ENCODE results near the gene MBTPS1. TPM values are rescaled to one million over a fixed set of nuclear protein-coding genes. Genes with fewer than 3 reads are reported as not detected.

MBTPS1 gene
- total and polyA plus RNA-seq, 2 experiments from 2014 or later, result 18.1 to 49.3 TPM

DNA sequence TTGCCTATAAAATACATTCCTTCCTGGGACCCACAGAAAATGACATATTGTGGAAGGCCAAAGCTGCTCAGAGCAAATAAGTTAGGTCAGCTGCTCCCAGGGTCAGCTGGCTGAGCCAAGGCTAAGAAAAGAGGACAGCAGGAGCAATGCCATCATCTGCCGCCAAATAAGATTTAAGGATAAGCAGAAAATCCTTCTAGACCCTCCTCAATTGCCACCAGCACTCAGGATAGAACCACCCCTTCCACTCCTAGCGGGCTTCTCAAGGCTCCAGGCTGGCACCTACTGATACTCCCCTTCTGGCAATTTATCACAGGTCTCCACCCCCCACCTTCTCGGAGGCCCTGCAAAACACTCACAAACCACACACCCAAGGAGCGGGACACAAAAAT is 22.9 kb downstream of the MBTPS1 start (continued):
- TF ChIP-seq, protein P1, sequence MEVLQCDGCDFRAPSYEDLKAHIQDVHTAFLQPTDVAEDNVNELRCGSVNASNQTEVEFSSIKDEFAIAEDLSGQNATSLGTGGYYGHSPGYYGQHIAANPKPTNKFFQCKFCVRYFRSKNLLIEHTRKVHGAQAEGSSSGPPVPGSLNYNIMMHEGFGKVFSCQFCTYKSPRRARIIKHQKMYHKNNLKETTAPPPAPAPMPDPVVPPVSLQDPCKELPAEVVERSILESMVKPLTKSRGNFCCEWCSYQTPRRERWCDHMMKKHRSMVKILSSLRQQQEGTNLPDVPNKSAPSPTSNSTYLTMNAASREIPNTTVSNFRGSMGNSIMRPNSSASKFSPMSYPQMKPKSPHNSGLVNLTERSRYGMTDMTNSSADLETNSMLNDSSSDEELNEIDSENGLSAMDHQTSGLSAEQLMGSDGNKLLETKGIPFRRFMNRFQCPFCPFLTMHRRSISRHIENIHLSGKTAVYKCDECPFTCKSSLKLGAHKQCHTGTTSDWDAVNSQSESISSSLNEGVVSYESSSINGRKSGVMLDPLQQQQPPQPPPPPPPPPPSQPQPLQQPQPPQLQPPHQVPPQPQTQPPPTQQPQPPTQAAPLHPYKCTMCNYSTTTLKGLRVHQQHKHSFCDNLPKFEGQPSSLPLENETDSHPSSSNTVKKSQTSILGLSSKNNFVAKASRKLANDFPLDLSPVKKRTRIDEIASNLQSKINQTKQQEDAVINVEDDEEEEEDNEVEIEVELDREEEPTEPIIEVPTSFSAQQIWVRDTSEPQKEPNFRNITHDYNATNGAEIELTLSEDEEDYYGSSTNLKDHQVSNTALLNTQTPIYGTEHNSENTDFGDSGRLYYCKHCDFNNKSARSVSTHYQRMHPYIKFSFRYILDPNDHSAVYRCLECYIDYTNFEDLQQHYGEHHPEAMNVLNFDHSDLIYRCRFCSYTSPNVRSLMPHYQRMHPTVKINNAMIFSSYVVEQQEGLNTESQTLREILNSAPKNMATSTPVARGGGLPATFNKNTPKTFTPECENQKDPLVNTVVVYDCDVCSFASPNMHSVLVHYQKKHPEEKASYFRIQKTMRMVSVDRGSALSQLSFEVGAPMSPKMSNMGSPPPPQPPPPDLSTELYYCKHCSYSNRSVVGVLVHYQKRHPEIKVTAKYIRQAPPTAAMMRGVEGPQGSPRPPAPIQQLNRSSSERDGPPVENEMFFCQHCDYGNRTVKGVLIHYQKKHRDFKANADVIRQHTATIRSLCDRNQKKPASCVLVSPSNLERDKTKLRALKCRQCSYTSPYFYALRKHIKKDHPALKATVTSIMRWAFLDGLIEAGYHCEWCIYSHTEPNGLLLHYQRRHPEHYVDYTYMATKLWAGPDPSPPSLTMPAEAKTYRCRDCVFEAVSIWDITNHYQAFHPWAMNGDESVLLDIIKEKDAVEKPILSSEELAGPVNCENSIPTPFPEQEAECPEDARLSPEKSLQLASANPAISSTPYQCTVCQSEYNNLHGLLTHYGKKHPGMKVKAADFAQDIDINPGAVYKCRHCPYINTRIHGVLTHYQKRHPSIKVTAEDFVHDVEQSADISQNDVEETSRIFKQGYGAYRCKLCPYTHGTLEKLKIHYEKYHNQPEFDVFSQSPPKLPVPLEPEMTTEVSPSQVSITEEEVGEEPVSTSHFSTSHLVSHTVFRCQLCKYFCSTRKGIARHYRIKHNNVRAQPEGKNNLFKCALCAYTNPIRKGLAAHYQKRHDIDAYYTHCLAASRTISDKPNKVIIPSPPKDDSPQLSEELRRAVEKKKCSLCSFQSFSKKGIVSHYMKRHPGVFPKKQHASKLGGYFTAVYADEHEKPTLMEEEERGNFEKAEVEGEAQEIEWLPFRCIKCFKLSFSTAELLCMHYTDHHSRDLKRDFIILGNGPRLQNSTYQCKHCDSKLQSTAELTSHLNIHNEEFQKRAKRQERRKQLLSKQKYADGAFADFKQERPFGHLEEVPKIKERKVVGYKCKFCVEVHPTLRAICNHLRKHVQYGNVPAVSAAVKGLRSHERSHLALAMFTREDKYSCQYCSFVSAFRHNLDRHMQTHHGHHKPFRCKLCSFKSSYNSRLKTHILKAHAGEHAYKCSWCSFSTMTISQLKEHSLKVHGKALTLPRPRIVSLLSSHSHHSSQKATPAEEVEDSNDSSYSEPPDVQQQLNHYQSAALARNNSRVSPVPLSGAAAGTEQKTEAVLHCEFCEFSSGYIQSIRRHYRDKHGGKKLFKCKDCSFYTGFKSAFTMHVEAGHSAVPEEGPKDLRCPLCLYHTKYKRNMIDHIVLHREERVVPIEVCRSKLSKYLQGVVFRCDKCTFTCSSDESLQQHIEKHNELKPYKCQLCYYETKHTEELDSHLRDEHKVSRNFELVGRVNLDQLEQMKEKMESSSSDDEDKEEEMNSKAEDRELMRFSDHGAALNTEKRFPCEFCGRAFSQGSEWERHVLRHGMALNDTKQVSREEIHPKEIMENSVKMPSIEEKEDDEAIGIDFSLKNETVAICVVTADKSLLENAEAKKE (CRISPR knock-in tag; IDR thresholded peaks at IDR 0.05), result no peak

DNA sequence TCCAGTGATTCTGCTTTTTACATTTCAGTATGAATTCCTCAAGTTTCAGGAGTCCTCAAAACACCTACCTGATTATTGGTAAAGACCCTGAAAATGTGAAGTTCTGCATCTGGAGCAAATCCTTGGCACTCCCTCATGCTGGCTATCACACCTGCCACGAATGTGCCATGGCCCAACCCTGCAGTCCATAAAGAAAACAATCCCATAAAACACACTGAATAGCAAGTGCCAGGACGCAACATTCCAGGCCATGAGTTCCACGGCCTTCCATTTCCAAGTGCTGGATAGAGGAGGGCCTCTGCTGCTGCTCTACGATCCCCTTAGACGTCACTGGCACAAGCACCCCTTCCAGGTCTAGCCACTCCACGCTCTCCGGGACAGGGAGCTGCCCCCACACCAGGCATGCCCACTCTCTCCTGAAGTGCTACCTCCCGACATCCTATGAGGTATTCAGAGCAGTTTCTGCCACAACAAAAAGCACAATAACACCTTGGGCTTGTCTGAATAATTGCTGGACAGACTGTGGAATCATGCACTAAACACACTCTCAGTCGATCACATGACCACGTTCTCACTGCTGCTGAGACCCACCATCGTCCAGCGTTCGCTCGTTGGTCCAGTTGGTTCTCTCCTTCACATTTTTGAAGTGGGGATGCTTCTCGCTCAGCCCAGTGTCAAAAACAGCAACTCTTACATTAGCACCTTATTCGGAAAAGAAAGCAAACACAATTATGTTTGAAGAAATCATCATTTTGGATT is 23.4 kb downstream of the MBTPS1 start:
- H4K20me1 ChIP-seq (replicated peaks; ENCODE audit: insufficient read depth), result peaks cover 4% of the 10 kb centered on the region; the same call in 1 of the 2 replicates
- no peak for ATAC-seq
- DNase-seq (ENCODE audit: low spot score), result no peak
- TF ChIP-seq CREB1 (CRISPR knock-in tag; IDR thresholded peaks at IDR 0.05; ENCODE audit: low read depth) (no peak), ZNF331 (CRISPR knock-in tag; IDR thresholded peaks at IDR 0.05; ENCODE audit: low read depth) (no peak), NANOG (IDR thresholded peaks at IDR 0.05; ENCODE audit: borderline replicate concordance) (no peak), EZH2phosphoT487 (IDR thresholded peaks at IDR 0.05; ENCODE audit: unreplicated experiment) (no peak), ZNF114 (CRISPR knock-in tag; IDR thresholded peaks at IDR 0.05) (no peak), ETS1 (IDR thresholded peaks at IDR 0.05) (no peak)
- TF ChIP-seq, protein P1 (CRISPR knock-in tag; IDR thresholded peaks at IDR 0.05), result no peak

More for the DNA sequence above, 23.4 kb downstream of the MBTPS1 start:
- Mint-ChIP-seq H3K4me1 (no peaks in the 10 kb centered on the region), H3K9me3 (no peaks in the 10 kb centered on the region), H3K27ac (no peak overlapping the region), H3K36me3 (ENCODE audit: low read depth) (peaks cover 62% of the 10 kb centered on the region), H3K27me3 (ENCODE audit: insufficient read depth, low read depth, poor library complexity) (peaks cover 2% of the 10 kb centered on the region), H3K4me3 (no peak overlapping the region)
- no peak overlapping the region for H3K4me2 ChIP-seq
- H3K36me3 ChIP-seq (ENCODE audit: insufficient read depth), result peaks cover 13% of the 10 kb centered on the region
- H3F3A ChIP-seq (replicated peaks; ENCODE audit: low read depth), result no peaks in the 10 kb centered on the region
- H3K4me1 ChIP-seq (ENCODE audit: insufficient read depth), result no peaks in the 10 kb centered on the region
- no peaks in the 10 kb centered on the region for H3K9me2 ChIP-seq (ENCODE audit: insufficient read depth)
- H2AFZ ChIP-seq, result no peak overlapping the region
- H3K79me2 ChIP-seq (replicated peaks; ENCODE audit: insufficient read depth), result no peaks in the 10 kb centered on the region
- no peak overlapping the region for H3K4me3 ChIP-seq
- no peaks in the 10 kb centered on the region for H3K27me3 ChIP-seq (ENCODE audit: insufficient read depth)
- no peak overlapping the region for H3K27ac ChIP-seq (ENCODE audit: low read depth)

All from GM23338 (cell line).